ENCODE measurements around the gene KIAA1671. TPM values are rescaled to one million over a fixed set of nuclear protein-coding genes. Genes with fewer than 3 reads are reported as not detected.

Gene KIAA1671
- total and polyA plus RNA-seq, 7 donors = 6.3 to 34.2 (median 10.2) TPM

- Histone ChIP-seq H3K27ac (peak overlapping the region in 1 of 4 donors; percentile 79), H3K4me3 (no peak overlapping the region), H3K36me3 (no peaks in the 10 kb centered on the region), H3K4me1 (peaks cover 0 to 20% (median 14%) of the 10 kb centered on the region in 4 donors), H3K27me3 (no peaks in the 10 kb centered on the region), H3K9me3 (no peaks in the 10 kb centered on the region)
- DNase-seq = no peak
- TF ChIP-seq EP300 (IDR thresholded peaks at IDR 0.05) (no peak), POLR2AphosphoS5 (IDR thresholded peaks at IDR 0.05) (no peak), POLR2A (IDR thresholded peaks at IDR 0.05) (no peak), CTCF (IDR thresholded peaks at IDR 0.05) (no peak)
- intact Hi-C loops (cut with DNase I) = no loop called here
- 68 to 86% methylated on average over 6 of the region's 6 CpGs for whole genome bisulfite sequencing, 2 donors
These were observed 157.5 kb downstream of the KIAA1671 start for GRCh38 chr22:25109878-25110595.

GRCh38 chr22:25110596-25110845 lies 158.0 kb downstream of the KIAA1671 start:
- peaks cover 0 to 20% (median 14%) of the 10 kb centered on the region in 4 donors for H3K4me1 ChIP-seq

GRCh38 chr22:25110846-25111578 lies 158.5 kb downstream of the KIAA1671 start:
- no peaks in the 10 kb centered on the region for H3K9me3 ChIP-seq
- intact Hi-C loops (cut with DNase I) = loop anchor here (1.0 kb wide), 1 partner anchor 61 kb away; no protein-coding TSS in a partner anchor
- WGBS, 2 donors = 1% methylated on average over 35 to 36 of the region's 36 CpGs
- peak overlapping the region; percentile 42 to 59 (median 52) for H3K4me3 ChIP-seq
- TF ChIP-seq POLR2AphosphoS5 (IDR thresholded peaks at IDR 0.05) (peak in 2 of 4 donors; percentile 5 to 13), POLR2A (IDR thresholded peaks at IDR 0.05) (no peak), CTCF (IDR thresholded peaks at IDR 0.05) (peak; percentile 37 to 52 (median 45))
- peak; percentile 77 for DNase-seq
- H3K27ac ChIP-seq = peak overlapping the region; percentile 51 to 79 (median 54)
- no peaks in the 10 kb centered on the region for H3K36me3 ChIP-seq
- no peaks in the 10 kb centered on the region for H3K27me3 ChIP-seq
- H3K4me1 ChIP-seq = peaks cover 0 to 20% (median 14%) of the 10 kb centered on the region in 4 donors

More at GRCh38 chr22:25110596-25110845, 158.0 kb downstream of the KIAA1671 start:
- peak overlapping the region in 2 of 4 donors; percentile 54 to 59 for H3K4me3 ChIP-seq
- TF ChIP-seq CTCF (IDR thresholded peaks at IDR 0.05) = no peak
- TF ChIP-seq POLR2A (IDR thresholded peaks at IDR 0.05) = no peak
- TF ChIP-seq POLR2AphosphoS5 (IDR thresholded peaks at IDR 0.05) = no peak
- no peak for TF ChIP-seq EP300 (IDR thresholded peaks at IDR 0.05)
- no peaks in the 10 kb centered on the region for H3K9me3 ChIP-seq
- H3K36me3 ChIP-seq = no peaks in the 10 kb centered on the region
- WGBS, 2 donors = 25 to 44% methylated on average over 4 of the region's 4 CpGs
- peak overlapping the region in 3 of 4 donors; percentile 51 to 79 (median 53) for H3K27ac ChIP-seq
- intact Hi-C loops (cut with DNase I) = no loop called here
- H3K27me3 ChIP-seq = no peaks in the 10 kb centered on the region
- no peak for DNase-seq

GRCh38 chr22:25111579-25112517 lies 159.3 kb downstream of the KIAA1671 start:
- DNase-seq = no peak
- Histone ChIP-seq H3K4me3 (peak overlapping the region; percentile 42 to 59 (median 52)), H3K9me3 (no peaks in the 10 kb centered on the region), H3K27ac (peak overlapping the region; percentile 51 to 79 (median 54)), H3K4me1 (peaks cover 0 to 20% (median 14%) of the 10 kb centered on the region in 4 donors), H3K27me3 (no peaks in the 10 kb centered on the region), H3K36me3 (no peaks in the 10 kb centered on the region)
- TF ChIP-seq CTCF (IDR thresholded peaks at IDR 0.05) (no peak), EP300 (IDR thresholded peaks at IDR 0.05) (no peak), POLR2A (IDR thresholded peaks at IDR 0.05) (no peak), POLR2AphosphoS5 (IDR thresholded peaks at IDR 0.05) (no peak)
- WGBS, 2 donors = 7 to 23% methylated on average over 35 of the region's 35 CpGs
- intact Hi-C loops (cut with DNase I) = loop anchor here (1.0 kb wide), 1 partner anchor 60 kb away; no protein-coding TSS in a partner anchor
